ENCODE results near the gene SLC25A3. TPM values are rescaled to one million over a fixed set of nuclear protein-coding genes. Genes with fewer than 3 reads are reported as not detected.
"Not testable (repeated sequence)": the region's sequence is repeated elsewhere in the genome, so short reads cannot be mapped to it uniquely, and the experiment has no call there.

Gene SLC25A3
- total and polyA plus RNA-seq, 2 donors from 2014 or later = 418 to 684 TPM

- intact Hi-C loops (cut with DNase I) = no loop called here
- no peak for DNase-seq
- TF ChIP-seq CTCF (IDR thresholded peaks at IDR 0.05; ENCODE audit: borderline replicate concordance, extremely low read depth, insufficient read depth) = no peak
- Histone ChIP-seq H3K27me3 (ENCODE audit: control insufficient read depth, insufficient read depth, low read length) (no peaks in the 10 kb centered on the region), H3K27ac (ENCODE audit: low read depth in 2 of 2, low read length in 2 of 2) (no peak overlapping the region), H3K36me3 (ENCODE audit: control insufficient read depth in 2 of 3, insufficient read depth in 3 of 3, low read length in 3 of 3) (peaks cover 4 to 23% (median 7%) of the 10 kb centered on the region in 3 donors), H3K4me3 (ENCODE audit: low read length in 3 of 3) (no peak overlapping the region), H3K4me1 (ENCODE audit: control insufficient read depth in 2 of 3, insufficient read depth in 2 of 3, low read depth in 1 of 3, low read length in 3 of 3) (no peaks in the 10 kb centered on the region), H3K9me3 (ENCODE audit: control insufficient read depth in 2 of 3, insufficient read depth in 1 of 3, low read length in 3 of 3) (no peaks in the 10 kb centered on the region), H3K9ac (ENCODE audit: low read length in 3 of 3) (no peak overlapping the region)
- FAIRE-seq = peak; percentile 51
Observed at GRCh38 chr12:98549371-98550110, 43.9 kb upstream of the SLC25A3 start.

- intact Hi-C loops (cut with DNase I) = no loop called here
- FAIRE-seq = no peak
- Histone ChIP-seq H3K4me3 (ENCODE audit: low read length in 3 of 3) (no peak overlapping the region), H3K27ac (ENCODE audit: low read depth in 2 of 2, low read length in 2 of 2) (no peak overlapping the region), H3K27me3 (ENCODE audit: control insufficient read depth, insufficient read depth, low read length) (no peaks in the 10 kb centered on the region), H3K4me1 (ENCODE audit: control insufficient read depth in 2 of 3, insufficient read depth in 2 of 3, low read depth in 1 of 3, low read length in 3 of 3) (no peaks in the 10 kb centered on the region), H3K9me3 (ENCODE audit: control insufficient read depth in 2 of 3, insufficient read depth in 1 of 3, low read length in 3 of 3) (no peaks in the 10 kb centered on the region), H3K9ac (ENCODE audit: low read length in 3 of 3) (no peak overlapping the region), H3K36me3 (ENCODE audit: control insufficient read depth in 2 of 3, insufficient read depth in 3 of 3, low read length in 3 of 3) (peaks cover 3 to 16% (median 7%) of the 10 kb centered on the region in 3 donors)
- no peak for DNase-seq
- no peak for TF ChIP-seq CTCF (IDR thresholded peaks at IDR 0.05; ENCODE audit: borderline replicate concordance, extremely low read depth, insufficient read depth)
Observed at GRCh38 chr12:98551787-98552186, 41.7 kb upstream of the SLC25A3 start.

- H3K27me3 ChIP-seq (ENCODE audit: control insufficient read depth, insufficient read depth, low read length); H3K36me3 ChIP-seq (ENCODE audit: control insufficient read depth in 2 of 3, insufficient read depth in 3 of 3, low read length in 3 of 3); H3K27ac ChIP-seq (ENCODE audit: low read depth in 2 of 2, low read length in 2 of 2); DNase-seq; H3K4me1 ChIP-seq (ENCODE audit: control insufficient read depth in 2 of 3, insufficient read depth in 2 of 3, low read depth in 1 of 3, low read length in 3 of 3); H3K9ac ChIP-seq (ENCODE audit: low read length in 3 of 3); FAIRE-seq; intact Hi-C loops (cut with DNase I); H3K9me3 ChIP-seq (ENCODE audit: control insufficient read depth in 2 of 3, insufficient read depth in 1 of 3, low read length in 3 of 3); H3K4me3 ChIP-seq (ENCODE audit: low read length in 3 of 3): not testable (repeated sequence)
Observed at GRCh38 chr12:98558097-98558496, 35.4 kb upstream of the SLC25A3 start.

- no peaks in the 10 kb centered on the region for H3K4me1 ChIP-seq (ENCODE audit: control insufficient read depth in 2 of 3, insufficient read depth in 2 of 3, low read depth in 1 of 3, low read length in 3 of 3)
- no peak overlapping the region for H3K4me3 ChIP-seq (ENCODE audit: low read length in 3 of 3)
- H3K36me3 ChIP-seq (ENCODE audit: control insufficient read depth in 2 of 3, insufficient read depth in 3 of 3, low read length in 3 of 3) = no peaks in the 10 kb centered on the region
- no peak overlapping the region for H3K27ac ChIP-seq (ENCODE audit: low read depth in 2 of 2, low read length in 2 of 2)
- TF ChIP-seq CTCF (IDR thresholded peaks at IDR 0.05; ENCODE audit: borderline replicate concordance, extremely low read depth, insufficient read depth) = no peak
- DNase-seq (no peak), FAIRE-seq (no peak)
- no peaks in the 10 kb centered on the region for H3K27me3 ChIP-seq (ENCODE audit: control insufficient read depth, insufficient read depth, low read length)
- no peak overlapping the region for H3K9ac ChIP-seq (ENCODE audit: low read length in 3 of 3)
- intact Hi-C loops (cut with DNase I) = no loop called here
- H3K9me3 ChIP-seq (ENCODE audit: control insufficient read depth in 2 of 3, insufficient read depth in 1 of 3, low read length in 3 of 3) = no peaks in the 10 kb centered on the region
Observed at GRCh38 chr12:98559666-98560065, 33.8 kb upstream of the SLC25A3 start.

All from kidney (tissue), 14 donors.